PC-3 (cell line): ENCODE data around the gene SYMPK.

Source experiments
- CTCF ChIP-seq: fragments of 300-600 bp; sonication (generic); conservative IDR thresholded peaks from 2 replicates; pipeline ENCODE4 v1.5.1; 2017; ENCODE audit warnings: antibody characterized with exemption, low read depth, mild to moderate bottlenecking, low read length
- EZH2phosphoT487 ChIP-seq: fragments of 300-600 bp; sonication (generic); IDR thresholded peaks from 2 replicates; pipeline ENCODE4 v1.6.1; 2018; ENCODE audit warnings: mild to moderate bottlenecking, antibody characterized with exemption, low read length, borderline replicate concordance

DNA sequence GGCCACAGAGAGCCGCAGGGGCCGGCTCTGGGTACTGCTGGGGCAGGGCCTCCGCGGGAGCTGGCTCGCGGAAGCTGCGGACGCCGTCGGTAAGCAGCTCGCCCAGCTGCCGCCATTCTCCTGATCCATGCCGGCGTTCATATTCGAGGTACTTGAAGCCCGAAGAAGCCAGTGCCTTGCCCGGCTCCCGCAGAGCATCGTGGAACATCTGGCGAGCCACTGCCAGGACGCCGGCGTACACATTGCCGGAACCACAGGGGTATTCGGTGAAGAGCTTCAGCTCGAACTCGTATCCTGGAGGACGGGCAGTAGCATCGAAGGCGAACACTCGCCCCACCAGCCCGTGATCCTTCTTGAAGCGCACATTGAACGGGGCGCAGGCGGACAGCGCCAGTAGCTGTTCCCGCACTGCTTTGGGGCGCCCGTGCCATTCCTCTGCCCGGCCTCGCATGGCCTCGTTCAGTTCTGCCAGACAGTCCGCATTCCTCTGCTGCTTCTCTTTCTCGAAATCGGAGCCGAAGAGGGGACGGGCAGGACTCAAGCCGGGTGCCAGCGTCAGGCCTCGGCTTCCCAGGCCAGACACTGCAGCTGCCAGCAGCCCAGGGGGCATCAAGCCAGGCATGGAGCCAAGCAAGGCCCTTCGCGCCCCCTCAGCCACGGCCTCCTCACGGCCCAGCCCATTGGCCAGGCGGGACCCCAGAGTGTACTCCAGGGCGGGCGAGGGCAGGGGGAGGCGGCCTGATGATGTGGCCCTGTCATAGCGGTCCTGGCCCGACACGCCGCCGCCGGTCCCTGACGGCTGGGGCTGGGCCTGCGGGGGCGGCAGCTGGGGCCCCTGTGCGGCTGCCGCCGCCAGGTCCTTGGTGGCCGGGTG lies 22.0 kb upstream of the SYMPK start:
- no peak for TF ChIP-seq CTCF
- no peak for TF ChIP-seq EZH2phosphoT487
